ENCODE measurements around the gene FITM2.

Gene FITM2

DNA sequence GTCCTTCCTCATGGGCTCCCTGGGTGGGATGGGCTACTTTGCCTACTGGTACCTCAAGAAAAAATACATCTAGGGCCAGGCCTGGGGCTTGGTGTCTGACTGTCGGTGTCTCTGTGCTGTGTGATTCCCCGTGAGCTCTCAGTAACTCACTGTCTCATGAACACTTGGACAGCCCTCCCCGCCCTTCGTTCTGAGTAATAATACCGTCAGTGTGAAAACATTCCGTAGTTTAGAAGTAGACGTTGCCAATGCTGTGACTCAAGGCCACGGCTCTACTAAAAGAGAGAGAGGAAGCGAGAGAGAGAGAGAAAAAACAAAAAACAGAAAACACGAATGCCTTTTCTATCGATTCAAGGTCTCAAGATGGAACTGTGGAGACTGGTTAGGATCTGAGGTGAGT is 31.8 kb downstream of the FITM2 start:
- DNase-seq: no peak

DNA sequence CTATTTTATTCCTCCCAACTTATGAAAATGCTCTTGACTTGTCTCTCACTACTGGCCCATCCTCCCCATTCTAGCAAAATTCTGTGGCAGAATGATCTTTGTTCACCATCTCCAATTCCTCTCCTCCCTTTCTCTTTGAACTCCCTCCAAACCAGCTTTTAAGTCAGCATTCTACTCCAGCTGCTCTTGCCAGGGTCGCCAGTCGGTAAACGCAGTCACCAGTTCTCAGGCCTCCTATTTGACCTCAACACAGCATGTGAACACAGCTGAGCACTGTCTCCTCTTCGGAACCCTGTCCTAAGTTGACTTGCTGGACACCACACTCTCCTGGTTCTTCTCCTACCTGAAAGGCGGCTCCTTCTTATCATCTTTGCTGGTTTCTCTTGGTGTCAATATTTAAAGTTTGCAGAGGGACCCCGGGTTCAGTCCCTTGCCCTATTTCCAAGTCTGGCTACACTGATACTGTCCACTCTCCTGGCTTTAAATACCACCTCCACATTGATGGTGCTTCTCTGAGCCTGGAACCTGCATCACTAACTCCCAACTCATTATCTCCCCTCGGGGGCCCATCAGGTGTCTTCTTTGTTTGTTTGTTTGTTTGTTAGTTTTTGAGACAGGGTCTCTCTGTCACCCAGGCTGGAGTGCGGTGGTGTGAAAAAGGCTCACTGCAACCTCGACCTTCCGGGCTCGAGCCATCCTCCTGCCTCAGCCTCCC is 36.5 kb downstream of the FITM2 start:
- DNase-seq: no peak

DNA sequence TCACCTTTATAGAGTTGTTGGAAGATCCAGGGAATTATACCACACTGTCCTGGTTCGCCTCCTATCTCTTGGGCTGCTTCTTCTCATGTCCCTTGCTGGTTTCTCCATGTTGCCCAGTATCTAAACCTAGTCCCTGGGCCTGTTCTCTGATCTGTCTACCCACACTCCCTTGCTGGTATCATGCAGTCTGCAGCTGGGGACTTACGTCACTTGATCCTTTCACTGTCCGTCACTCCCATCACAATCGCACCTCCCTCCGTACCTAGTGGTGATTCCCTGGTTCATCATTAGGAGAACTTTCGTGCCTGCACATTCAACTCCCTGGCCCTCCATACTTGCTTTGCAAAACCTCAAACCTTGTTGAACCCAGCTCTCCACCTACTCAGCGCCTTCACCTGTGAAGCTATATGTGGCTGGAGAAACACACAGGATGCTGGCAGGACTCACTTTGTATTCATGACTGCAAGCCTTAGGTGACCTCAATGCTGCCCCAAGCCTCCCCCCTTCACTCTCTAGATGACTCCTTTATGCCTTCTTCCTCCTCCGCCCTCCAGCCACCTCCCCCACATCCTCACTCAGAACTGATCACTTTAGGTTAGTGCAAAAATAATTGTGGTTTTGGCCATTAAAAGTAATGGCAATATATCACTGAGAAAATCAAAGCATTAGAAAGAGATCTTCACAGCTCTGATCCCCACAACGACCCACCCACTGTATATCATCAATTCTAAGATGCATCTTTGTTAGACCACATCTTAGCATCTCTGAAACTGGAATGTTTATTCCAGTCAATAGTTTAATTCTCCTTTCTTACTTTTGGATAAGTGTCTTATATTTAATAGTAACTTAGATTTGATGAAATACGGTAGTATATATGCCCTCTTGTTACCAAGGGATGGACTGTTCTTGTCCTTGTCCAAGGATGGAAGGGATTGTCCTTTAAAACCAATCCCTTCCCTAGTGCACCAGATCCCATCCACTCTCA is 37.5 kb downstream of the FITM2 start:
- no peak for DNase-seq

DNA sequence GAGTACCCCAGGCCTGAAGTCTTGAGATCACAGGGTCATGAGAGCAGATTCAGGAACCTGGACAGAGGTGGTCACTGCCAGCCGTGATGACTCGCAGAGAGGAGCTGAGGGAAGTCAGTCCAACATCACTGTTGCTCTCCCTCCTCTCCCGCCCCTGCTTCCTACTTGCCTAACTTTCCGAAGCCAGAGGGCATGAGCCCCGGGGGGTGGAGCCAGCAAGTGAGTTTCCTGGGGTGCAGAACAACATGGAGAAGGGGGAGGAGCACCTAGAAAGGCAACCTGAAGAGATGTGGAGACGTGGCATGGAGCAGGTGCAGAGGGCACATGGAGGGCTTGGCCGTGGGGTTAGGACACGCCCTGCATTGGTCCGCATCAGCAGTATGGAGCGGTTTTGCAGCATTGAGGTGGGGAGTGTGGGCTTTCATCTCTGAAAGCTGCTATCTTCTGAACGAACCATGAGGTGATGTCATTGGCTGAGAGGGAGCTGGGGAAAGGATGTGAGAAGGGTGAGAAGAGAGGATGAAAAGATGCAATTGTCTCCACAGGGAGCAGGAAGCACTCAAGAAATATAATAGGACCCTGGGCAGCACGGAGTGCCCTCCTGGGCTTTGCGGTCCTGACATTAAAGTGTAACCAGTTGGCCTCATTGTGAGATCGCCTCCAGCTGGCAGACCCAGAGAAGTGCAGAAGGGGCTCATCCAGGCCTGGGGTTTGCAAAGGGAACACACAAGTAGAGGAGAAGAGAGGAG is 38.9 kb downstream of the FITM2 start:
- no peak for DNase-seq

DNA sequence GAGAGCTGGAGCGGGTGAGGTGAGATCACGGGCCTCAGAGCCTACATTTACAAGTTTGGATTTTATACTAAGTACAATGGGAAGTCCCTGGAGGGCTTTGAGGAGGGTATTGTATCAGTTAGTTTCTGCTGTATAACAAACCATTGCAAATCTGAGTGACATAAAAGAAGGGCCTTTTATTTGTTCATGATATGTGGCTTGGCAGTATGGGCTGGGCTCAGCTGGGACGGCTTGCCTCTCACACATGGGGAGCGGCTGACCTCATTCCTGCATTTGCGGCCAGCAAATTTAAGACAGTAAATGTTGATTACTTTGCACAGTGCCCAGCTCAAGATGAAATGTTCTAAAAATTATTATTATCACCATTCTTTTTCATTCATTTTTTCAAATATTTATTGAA is 42.2 kb downstream of the FITM2 start:
- no peak for DNase-seq

DNA sequence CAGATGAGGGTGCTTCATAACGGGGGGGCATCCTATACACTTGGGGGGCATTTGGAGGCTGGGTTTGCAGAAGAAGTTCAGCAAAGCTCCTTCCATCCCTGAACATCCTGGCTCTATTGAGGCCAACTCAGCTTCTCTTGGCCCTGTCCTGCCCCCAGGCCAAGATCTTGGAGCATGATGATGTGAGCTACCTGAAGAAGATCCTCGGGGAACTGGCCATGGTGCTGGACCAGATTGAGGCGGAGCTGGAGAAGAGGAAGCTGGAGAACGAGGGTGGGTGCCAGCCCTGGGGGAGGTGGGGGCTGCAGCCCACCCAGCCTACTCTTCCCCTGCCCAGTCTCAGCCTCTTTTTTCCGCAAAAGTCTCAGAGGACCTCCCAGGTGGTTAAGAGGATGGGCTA is 46.7 kb downstream of the FITM2 start:
- no peak for DNase-seq

DNA sequence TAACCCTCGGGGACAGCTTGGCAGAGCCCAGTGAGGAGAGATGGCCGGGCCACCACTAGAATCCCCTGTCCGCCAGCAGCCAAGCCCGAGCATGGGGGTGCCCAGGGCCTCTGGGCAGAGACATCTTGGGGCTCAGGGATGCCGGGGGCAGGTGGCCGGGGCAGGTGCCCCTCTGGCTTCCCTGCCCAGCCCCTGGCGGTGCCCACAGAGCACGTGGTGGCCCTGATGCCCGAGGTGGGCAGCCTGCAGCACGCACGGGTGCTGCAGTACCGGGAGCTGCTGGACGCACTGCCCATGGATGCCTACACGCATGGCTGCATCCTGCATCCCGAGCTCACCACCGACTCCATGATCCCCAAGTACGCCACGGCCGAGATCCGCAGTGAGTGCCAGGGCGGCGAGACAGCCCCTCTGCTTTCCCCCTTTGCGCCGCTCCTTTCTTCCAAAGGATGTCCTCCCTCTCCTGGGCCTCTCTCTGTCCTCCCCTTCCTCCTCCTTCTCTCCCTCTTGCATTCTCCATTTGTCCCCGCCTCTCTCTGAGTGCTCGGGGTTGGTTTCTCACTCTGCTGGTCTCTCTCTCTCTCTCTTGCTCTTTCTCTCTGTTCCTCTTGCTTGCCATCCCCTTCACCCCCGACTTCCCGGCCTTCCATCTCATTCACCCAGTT is 52.6 kb downstream of the FITM2 start:
- no peak for DNase-seq

DNA sequence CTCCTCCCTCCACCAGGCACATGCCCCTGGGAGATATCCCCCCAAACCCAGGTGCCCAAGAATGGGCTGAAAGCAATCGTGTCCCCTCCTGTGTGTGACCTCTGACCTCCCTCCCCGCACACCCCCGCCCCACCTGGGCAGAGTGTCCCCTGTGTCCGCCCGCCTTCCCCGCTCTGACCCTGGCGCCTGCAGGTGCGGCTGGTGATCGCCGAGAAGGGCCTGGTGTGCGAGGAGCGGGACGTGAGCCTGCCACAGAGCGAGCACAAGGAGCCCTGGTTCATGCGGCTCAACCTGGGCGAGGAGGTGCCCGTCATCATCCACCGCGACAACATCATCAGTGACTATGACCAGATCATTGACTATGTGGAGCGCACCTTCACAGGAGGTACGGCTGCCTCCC is 54.0 kb downstream of the FITM2 start:
- no peak for DNase-seq

DNA sequence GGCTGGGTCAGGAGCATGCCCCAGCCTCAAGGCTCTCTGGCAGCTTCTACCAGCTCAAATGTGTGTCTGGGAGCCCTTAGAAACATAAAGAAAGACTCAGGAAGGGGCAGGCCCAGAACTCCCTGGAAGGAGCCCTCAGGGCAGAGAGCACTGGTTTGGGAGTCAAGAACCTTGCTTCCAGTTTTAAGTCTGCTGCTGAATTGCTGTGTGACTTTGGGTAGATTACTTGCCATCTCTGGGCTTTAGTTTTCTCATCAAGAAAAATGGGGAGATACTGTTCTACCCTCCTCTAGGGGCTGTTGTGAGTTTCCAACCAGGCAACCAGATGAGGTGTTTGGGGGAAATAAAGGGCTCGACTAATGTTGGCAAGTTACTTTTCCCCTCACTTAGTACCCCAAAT is 55.1 kb downstream of the FITM2 start:
- no peak for DNase-seq

DNA sequence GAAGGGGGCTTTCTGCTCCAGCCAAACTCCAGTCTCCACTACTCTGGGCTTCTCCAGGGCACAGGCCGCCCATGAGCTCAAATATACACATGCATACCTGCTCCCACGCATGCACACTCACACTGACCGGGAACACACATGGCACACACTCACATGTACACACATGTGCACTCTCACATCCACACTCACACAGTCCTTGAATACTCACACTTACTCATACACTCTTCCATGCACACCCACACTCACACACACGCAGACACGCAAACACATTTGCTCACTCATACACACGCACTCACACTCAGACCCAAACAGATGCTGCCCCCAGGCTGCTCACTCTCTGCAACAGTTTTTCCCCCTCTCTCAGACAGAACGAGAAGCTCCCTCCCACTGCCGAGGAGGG is 56.9 kb downstream of the FITM2 start:
- no peak for DNase-seq

DNA sequence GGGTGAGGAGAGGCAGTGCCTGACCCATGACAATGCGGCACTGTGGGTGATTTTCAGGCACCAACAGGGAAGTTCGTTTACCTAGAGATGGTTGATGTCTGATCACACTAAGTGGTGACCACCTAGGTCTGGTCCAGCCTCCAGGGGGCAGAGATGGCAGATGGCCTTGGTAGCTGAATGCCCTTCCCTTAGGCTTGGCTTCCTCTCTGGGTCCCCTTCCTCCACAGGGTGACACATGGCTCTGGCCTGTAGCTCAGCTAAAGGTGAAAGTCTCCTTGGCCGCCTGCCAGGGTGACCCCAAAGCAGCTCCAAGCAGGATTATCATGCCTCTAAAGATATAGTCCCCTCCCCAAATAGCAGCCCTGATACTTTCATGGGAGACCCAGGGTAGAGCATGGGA is 57.5 kb downstream of the FITM2 start:
- DNase-seq: no peak

All from stimulated activated CD4-positive, alpha-beta T cell treated with anti-CD3 and anti-CD28 coated beads, Interleukin-2, amount 100 ng/mL, for 24 hours (primary cell).